ENCODE results near the gene CYS1. TPM values are rescaled to one million over a fixed set of nuclear protein-coding genes. Genes with fewer than 3 reads are reported as not detected.

The CYS1 gene
- total and polyA plus RNA-seq, 2 donors (not counting 3 experiments of a cell fraction or from before 2014, with no cell fraction given): not detected

GRCh38 chr2:10047616-10048500, 32.4 kb downstream of the CYS1 start:
- DNase-seq (ENCODE audit: low read depth, low spot score): no peak
- dilution Hi-C loops (cut with MboI; ENCODE audit: extremely low pct_ligation_motif_present, low sequenced_read_pairs) (loop anchor here (10.0 kb wide), 1 partner anchor 243 kb away; no protein-coding TSS in a partner anchor), intact Hi-C loops (cut with micrococcal nuclease) (loop anchor here (1.0 to 10.0 kb wide), 4 partner anchors 64 to 413 kb away; partner anchors contain the start of gene YWHAQ)
- peaks cover 5 to 12% of the 10 kb centered on the region in 2 experiments for H3K36me3 ChIP-seq (ENCODE audit: control insufficient read depth in 2 of 2, extremely low read depth in 1 of 2, insufficient read depth in 2 of 2, low read length in 2 of 2)
- no peaks in the 10 kb centered on the region for H3K79me2 ChIP-seq (ENCODE audit: control insufficient read depth, insufficient read depth, low read length)
- no peaks in the 10 kb centered on the region for H3K9me3 ChIP-seq (replicated peaks; ENCODE audit: control insufficient read depth, insufficient read depth, low read length)
- no peak overlapping the region for H3K9ac ChIP-seq (replicated peaks; ENCODE audit: extremely low read depth, insufficient read depth, low read length)
- no peak overlapping the region for H3K4me2 ChIP-seq (ENCODE audit: insufficient read depth, low read length)
- no peak overlapping the region for H3K27ac ChIP-seq (ENCODE audit: insufficient read depth, low read depth, low read length)
- ChIA-PET POLR2A (interaction anchor here (0.6 to 1.4 kb wide), 2 partner anchors 9 to 235 kb away, joined by 4 to 5 read pairs; no protein-coding TSS in a partner anchor), CTCF (interaction anchor here (0.6 to 17.6 kb wide), 29 partner anchors 9 to 400 kb away, joined by 3 to 340 read pairs (median 5); partner anchors contain the start of gene ODC1)
- BruUV-seq (replicated peaks): no TSS peak
- FAIRE-seq: no peak
- H4K20me1 ChIP-seq (replicated peaks; ENCODE audit: control insufficient read depth, extremely low read depth, insufficient read depth, low read length): no peaks in the 10 kb centered on the region
- H2AFZ ChIP-seq (ENCODE audit: low read depth, low read length): no peak overlapping the region
- no peaks in the 10 kb centered on the region for H3K9me1 ChIP-seq (replicated peaks; ENCODE audit: control insufficient read depth, extremely low read depth, insufficient read depth, low read length)
- H3K4me1 ChIP-seq (ENCODE audit: control insufficient read depth, extremely low read depth, insufficient read depth, low read length): peaks cover under 1% of the 10 kb centered on the region
- H3K27me3 ChIP-seq (ENCODE audit: control insufficient read depth in 2 of 2, insufficient read depth in 2 of 2, low read length in 2 of 2): no peaks in the 10 kb centered on the region
- H3K4me3 ChIP-seq (replicated peaks in 1 of 3; ENCODE audit: insufficient read depth in 1 of 3, low read depth in 1 of 3, low read length in 3 of 3): no peak overlapping the region
- TF ChIP-seq EZH2 (IDR thresholded peaks at IDR 0.05; ENCODE audit: borderline replicate concordance, low read depth, low read length, severe bottlenecking): no peak

GRCh38 chr2:10046931-10047330, 33.3 kb downstream of the CYS1 start:
- intact Hi-C loops (cut with micrococcal nuclease) (loop anchor here (10.0 kb wide), 1 partner anchor 412 kb away; the partner anchor contains the start of gene YWHAQ), dilution Hi-C loops (cut with MboI; ENCODE audit: extremely low pct_ligation_motif_present, low sequenced_read_pairs) (loop anchor here (10.0 kb wide), 1 partner anchor 242 kb away; no protein-coding TSS in a partner anchor)
- Histone ChIP-seq H3K4me3 (replicated peaks in 1 of 3; ENCODE audit: insufficient read depth in 1 of 3, low read depth in 1 of 3, low read length in 3 of 3) (no peak overlapping the region), H3K36me3 (ENCODE audit: control insufficient read depth in 2 of 2, extremely low read depth in 1 of 2, insufficient read depth in 2 of 2, low read length in 2 of 2) (peaks cover 0 to 12% of the 10 kb centered on the region in 2 experiments), H3K9me1 (replicated peaks; ENCODE audit: control insufficient read depth, extremely low read depth, insufficient read depth, low read length) (no peaks in the 10 kb centered on the region), H3K27ac (ENCODE audit: insufficient read depth, low read depth, low read length) (no peak overlapping the region), H3K4me2 (ENCODE audit: insufficient read depth, low read length) (no peak overlapping the region), H3K9me3 (replicated peaks; ENCODE audit: control insufficient read depth, insufficient read depth, low read length) (no peaks in the 10 kb centered on the region), H3K27me3 (ENCODE audit: control insufficient read depth in 2 of 2, insufficient read depth in 2 of 2, low read length in 2 of 2) (no peaks in the 10 kb centered on the region), H3K79me2 (ENCODE audit: control insufficient read depth, insufficient read depth, low read length) (no peaks in the 10 kb centered on the region), H4K20me1 (replicated peaks; ENCODE audit: control insufficient read depth, extremely low read depth, insufficient read depth, low read length) (no peaks in the 10 kb centered on the region), H2AFZ (ENCODE audit: low read depth, low read length) (no peak overlapping the region), H3K9ac (replicated peaks; ENCODE audit: extremely low read depth, insufficient read depth, low read length) (no peak overlapping the region), H3K4me1 (ENCODE audit: control insufficient read depth, extremely low read depth, insufficient read depth, low read length) (peaks cover 4% of the 10 kb centered on the region)
- ChIA-PET POLR2A (no interaction called here), CTCF (interaction anchor here (1.1 to 17.6 kb wide), 9 partner anchors 9 to 388 kb away, joined by 3 to 340 read pairs (median 48); no protein-coding TSS in a partner anchor)
- FAIRE-seq (no peak), DNase-seq (ENCODE audit: low read depth, low spot score) (no peak)
- no TSS peak for BruUV-seq (replicated peaks)
- no peak for TF ChIP-seq JUN (IDR thresholded peaks at IDR 0.05; ENCODE audit: borderline replicate concordance, insufficient read depth, insufficient read length, low read depth)
- no peak for TF ChIP-seq FOS (IDR thresholded peaks at IDR 0.05; ENCODE audit: borderline replicate concordance, insufficient read depth, low read length)
- no peak for TF ChIP-seq POLR2A (IDR thresholded peaks at IDR 0.05; ENCODE audit: low read depth, low read length)
- TF ChIP-seq MYC (IDR thresholded peaks at IDR 0.05; ENCODE audit: low read depth, low read length): no peak
- TF ChIP-seq CTCF (IDR thresholded peaks at IDR 0.05; ENCODE audit: extremely low read depth in 1 of 2, insufficient read depth in 1 of 2, low read depth in 1 of 2, low read length in 2 of 2): no peak
- no peak for TF ChIP-seq POLR2AphosphoS5 (IDR thresholded peaks at IDR 0.05; ENCODE audit: insufficient read depth, low read depth, low read length)
- TF ChIP-seq MAX (IDR thresholded peaks at IDR 0.05; ENCODE audit: insufficient read depth, insufficient read length): no peak
- no peak for TF ChIP-seq GATA2 (IDR thresholded peaks at IDR 0.05; ENCODE audit: insufficient read depth, insufficient read length, low read depth, low read length)
- TF ChIP-seq EZH2 (IDR thresholded peaks at IDR 0.05; ENCODE audit: borderline replicate concordance, low read depth, low read length, severe bottlenecking): no peak

Measured in endothelial cell of umbilical vein (primary cell).